Uterus (tissue), 4 donors: ENCODE measurements around the gene SARS2. TPM values are rescaled to one million over a fixed set of nuclear protein-coding genes. Genes with fewer than 3 reads are reported as not detected.
"Not testable (repeated sequence)": the region's sequence is repeated elsewhere in the genome, so short reads cannot be mapped to it uniquely, and the experiment has no call there.

ENCODE experiments used
- DNase-seq, 2 donors: peaks; one replicate each; pipeline ENCODE4 v3.0.0-alpha.2; 2019 to 2020
- H3K27ac ChIP-seq, 2 donors: fragments of 200-600 bp; sonication (generic); 1 replicate in 1 of 2; 2 replicates in 1 of 2; pipeline ENCODE4 v1.5.1; 2016 to 2018
- H3K27me3 ChIP-seq, 2 donors: fragments of 200-600 bp; sonication (generic); one replicate each; pipeline ENCODE4 v1.5.1; 2018 to 2019; ENCODE audit warnings: control low read depth in 1 of 2
- H3K36me3 ChIP-seq, 2 donors: fragments of 200-600 bp; sonication (generic); one replicate each; pipeline ENCODE4 v1.5.1; 2019; ENCODE audit warnings: control low read depth in 1 of 2
- H3K4me1 ChIP-seq, 2 donors: fragments of 200-600 bp; sonication (generic); one replicate each; pipeline ENCODE4 v1.5.1; 2018 to 2019; ENCODE audit warnings: control low read depth in 1 of 2
- H3K4me3 ChIP-seq, 2 donors: fragments of 200-600 bp; sonication (generic); 1 replicate in 1 of 2; 2 replicates in 1 of 2; pipeline ENCODE4 v1.5.1; 2018 to 2019; ENCODE audit warnings: mild to moderate bottlenecking in 1 of 2
- H3K9me3 ChIP-seq, 2 donors: fragments of 200-600 bp; sonication (generic); one replicate each; pipeline ENCODE4 v1.5.1; 2019; ENCODE audit warnings: control low read depth in 1 of 2
- POLR2A ChIP-seq, 2 donors: fragments of 450-650 bp; IDR thresholded peaks; one replicate each; pipeline ENCODE4 v1.6.1; 2016; ENCODE audit warnings: antibody characterized with exemption in 2 of 2, mild to moderate bottlenecking in 1 of 2, moderate library complexity in 1 of 2
- intact Hi-C: fragments of 100-400 bp; cut with DNase I; formaldehyde crosslinking; loops from one replicate; pipeline ENCODE4 v1.15.1; 2023; ENCODE audit warnings: low total_unique reads
- total RNA-seq, 4 donors: library from RNA; depleted of rRNA in 3 of 4; stranded (reverse); fragments of >200 nt in 3 of 4; gene quantifications; one replicate each; pipeline versions ENCODE4 v1.1.0 to v1.2.4, GENCODE V29; 2014 to 2023
- TF ChIP-seq, protein P1 (sequence below), 4 experiments: fragments of 200-600 bp in 2 of 4; fragments of 450-650 bp in 2 of 4; sonication (generic) in 2 of 4; IDR thresholded peaks; one replicate each; pipeline ENCODE4 v1.5.1; 2016 to 2019; ENCODE audit warnings: antibody characterized with exemption in 4 of 4, mild to moderate bottlenecking in 2 of 4, moderate library complexity in 1 of 4
- donor health status: DM: yes; HTN: yes; CAD: no.

SARS2 gene
- total RNA-seq, 4 donors from 2014 or later: 1.3 to 18.4 (median 10.6) TPM

- Histone ChIP-seq H3K9me3 (no peaks in the 10 kb centered on the region), H3K36me3 (no peaks in the 10 kb centered on the region), H3K27me3 (no peaks in the 10 kb centered on the region), H3K4me1 (no peaks in the 10 kb centered on the region), H3K27ac (peak within 1 kb of the TSS in 1 of 2 donors; percentile 52), H3K4me3 (no peak within 1 kb of the TSS)
- intact Hi-C loops: no loop called here
- DNase-seq: no peak
- TF ChIP-seq POLR2A (IDR thresholded peaks at IDR 0.05): no peak
- TF ChIP-seq, protein P1, sequence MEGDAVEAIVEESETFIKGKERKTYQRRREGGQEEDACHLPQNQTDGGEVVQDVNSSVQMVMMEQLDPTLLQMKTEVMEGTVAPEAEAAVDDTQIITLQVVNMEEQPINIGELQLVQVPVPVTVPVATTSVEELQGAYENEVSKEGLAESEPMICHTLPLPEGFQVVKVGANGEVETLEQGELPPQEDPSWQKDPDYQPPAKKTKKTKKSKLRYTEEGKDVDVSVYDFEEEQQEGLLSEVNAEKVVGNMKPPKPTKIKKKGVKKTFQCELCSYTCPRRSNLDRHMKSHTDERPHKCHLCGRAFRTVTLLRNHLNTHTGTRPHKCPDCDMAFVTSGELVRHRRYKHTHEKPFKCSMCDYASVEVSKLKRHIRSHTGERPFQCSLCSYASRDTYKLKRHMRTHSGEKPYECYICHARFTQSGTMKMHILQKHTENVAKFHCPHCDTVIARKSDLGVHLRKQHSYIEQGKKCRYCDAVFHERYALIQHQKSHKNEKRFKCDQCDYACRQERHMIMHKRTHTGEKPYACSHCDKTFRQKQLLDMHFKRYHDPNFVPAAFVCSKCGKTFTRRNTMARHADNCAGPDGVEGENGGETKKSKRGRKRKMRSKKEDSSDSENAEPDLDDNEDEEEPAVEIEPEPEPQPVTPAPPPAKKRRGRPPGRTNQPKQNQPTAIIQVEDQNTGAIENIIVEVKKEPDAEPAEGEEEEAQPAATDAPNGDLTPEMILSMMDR (IDR thresholded peaks at IDR 0.05): no peak
Measured at GRCh38 chr19:38877781-38878574, 52.6 kb downstream of the SARS2 start, which contains the start of gene RINL. Gene RINL, minus strand, starts transcription at chr19:38878275. Its CDS starts 1,533 bp downstream, at chr19:38876742.

DNA sequence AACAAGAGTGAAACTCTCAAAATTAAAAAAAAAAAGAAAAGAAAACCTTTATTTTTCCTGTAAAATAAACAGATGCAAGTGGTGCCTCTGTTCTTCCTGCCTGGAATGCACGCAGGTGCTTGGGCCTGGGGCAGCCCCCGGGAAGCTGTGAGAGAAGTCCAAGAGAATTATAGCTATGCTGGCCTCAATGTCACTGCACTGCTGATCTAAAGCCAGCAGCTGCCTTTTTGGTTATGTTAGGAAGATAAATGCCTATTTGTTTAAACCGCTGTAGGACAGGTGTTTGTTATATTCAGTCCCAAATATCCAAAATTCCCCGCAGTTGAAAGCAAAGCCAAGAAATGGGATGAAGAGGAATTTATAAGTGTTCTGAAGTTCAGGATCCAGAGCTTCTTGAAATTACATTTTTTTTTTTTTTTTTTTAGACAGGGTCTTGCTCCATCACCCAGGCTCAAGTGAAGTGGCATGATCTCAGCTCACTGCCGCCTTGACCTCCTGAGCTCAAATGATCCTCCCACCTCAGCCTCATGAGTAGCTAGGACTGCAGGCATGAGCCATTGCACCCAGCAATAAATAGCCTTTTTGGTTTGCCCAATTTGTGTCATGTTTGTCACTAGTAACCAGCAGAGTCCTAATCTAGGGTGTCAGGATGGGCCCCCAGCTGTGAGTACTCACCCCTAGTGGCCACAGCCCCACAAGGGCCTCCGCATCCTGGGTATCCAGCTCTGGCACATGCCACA lies 54.7 kb downstream of the SARS2 start:
- Histone ChIP-seq H3K36me3 (no peaks in the 10 kb centered on the region), H3K4me3 (no peak overlapping the region), H3K27me3 (no peaks in the 10 kb centered on the region), H3K4me1 (no peaks in the 10 kb centered on the region), H3K27ac (no peak overlapping the region), H3K9me3 (no peaks in the 10 kb centered on the region)
- no peak for DNase-seq
- intact Hi-C loops: no loop called here
- TF ChIP-seq, protein P1 (IDR thresholded peaks at IDR 0.05): no peak
- no peak for TF ChIP-seq POLR2A (IDR thresholded peaks at IDR 0.05)

GRCh38 chr19:38873400-38873799 lies 57.2 kb downstream of the SARS2 start:
- H3K27me3 ChIP-seq, H3K4me1 ChIP-seq, H3K9me3 ChIP-seq, intact Hi-C loops, DNase-seq, H3K36me3 ChIP-seq, H3K27ac ChIP-seq, H3K4me3 ChIP-seq: not testable (repeated sequence)

GRCh38 chr19:38870612-38871011 lies 60.0 kb downstream of the SARS2 start:
- TF ChIP-seq, protein P1 (IDR thresholded peaks at IDR 0.05): no peak
- no peak for TF ChIP-seq POLR2A (IDR thresholded peaks at IDR 0.05)
- Histone ChIP-seq H3K27ac (no peak overlapping the region), H3K36me3 (no peaks in the 10 kb centered on the region), H3K4me3 (no peak overlapping the region), H3K27me3 (no peaks in the 10 kb centered on the region), H3K9me3 (no peaks in the 10 kb centered on the region), H3K4me1 (peaks cover 0 to 4% of the 10 kb centered on the region in 2 donors)
- DNase-seq: no peak
- intact Hi-C loops: no loop called here

GRCh38 chr19:38869836-38870607 lies 60.5 kb downstream of the SARS2 start:
- H3K4me3 ChIP-seq: peak overlapping the region; percentile 29 to 43
- peak; percentile 81 to 82 for DNase-seq
- H3K27me3 ChIP-seq: no peaks in the 10 kb centered on the region
- no peaks in the 10 kb centered on the region for H3K9me3 ChIP-seq
- intact Hi-C loops: no loop called here
- H3K36me3 ChIP-seq: no peaks in the 10 kb centered on the region
- H3K4me1 ChIP-seq: peaks cover 0 to 4% of the 10 kb centered on the region in 2 donors
- TF ChIP-seq, protein P1 (IDR thresholded peaks at IDR 0.05): peak; percentile 81 to 91 (median 88)
- peak in 1 of 2 donors; percentile 24 for TF ChIP-seq POLR2A (IDR thresholded peaks at IDR 0.05)
- H3K27ac ChIP-seq: peak overlapping the region; percentile 6 to 47
